Posterior vena cava (tissue), 2 donors: Measurements from ENCODE around the gene FAM174C. TPM values are rescaled to one million over a fixed set of nuclear protein-coding genes. Genes with fewer than 3 reads are reported as not detected.
A peak's percentile ranks its signal among the peaks of the same experiment; 100 is the strongest.

Source experiments
- DNase-seq: peaks from one replicate; pipeline ENCODE4 v3.0.0-alpha.2; 2020; ENCODE audit warnings: low spot score
- intact Hi-C, 2 donors: fragments of 100-400 bp; cut with DNase I; formaldehyde crosslinking; loops; one replicate each; pipeline versions ENCODE4 v1.14.1 to v1.14.2; 2022 to 2023
- total RNA-seq, 2 donors: library from RNA; stranded (reverse); fragmentation: NEBNext Ultra II Directional; extraction: Animal tissue kit (Norgen Biotek cat#: 25700); gene quantifications; one replicate each; pipeline ENCODE4 v1.2.1, GENCODE V29; 2021
- donor health status: DM: yes; HTN: yes; CAD: no.
- donor health status: DM: yes; HTN: yes; CAD: no.

The FAM174C gene
- total RNA-seq, 2 donors from 2014 or later = 25.2 to 27.2 TPM

DNA sequence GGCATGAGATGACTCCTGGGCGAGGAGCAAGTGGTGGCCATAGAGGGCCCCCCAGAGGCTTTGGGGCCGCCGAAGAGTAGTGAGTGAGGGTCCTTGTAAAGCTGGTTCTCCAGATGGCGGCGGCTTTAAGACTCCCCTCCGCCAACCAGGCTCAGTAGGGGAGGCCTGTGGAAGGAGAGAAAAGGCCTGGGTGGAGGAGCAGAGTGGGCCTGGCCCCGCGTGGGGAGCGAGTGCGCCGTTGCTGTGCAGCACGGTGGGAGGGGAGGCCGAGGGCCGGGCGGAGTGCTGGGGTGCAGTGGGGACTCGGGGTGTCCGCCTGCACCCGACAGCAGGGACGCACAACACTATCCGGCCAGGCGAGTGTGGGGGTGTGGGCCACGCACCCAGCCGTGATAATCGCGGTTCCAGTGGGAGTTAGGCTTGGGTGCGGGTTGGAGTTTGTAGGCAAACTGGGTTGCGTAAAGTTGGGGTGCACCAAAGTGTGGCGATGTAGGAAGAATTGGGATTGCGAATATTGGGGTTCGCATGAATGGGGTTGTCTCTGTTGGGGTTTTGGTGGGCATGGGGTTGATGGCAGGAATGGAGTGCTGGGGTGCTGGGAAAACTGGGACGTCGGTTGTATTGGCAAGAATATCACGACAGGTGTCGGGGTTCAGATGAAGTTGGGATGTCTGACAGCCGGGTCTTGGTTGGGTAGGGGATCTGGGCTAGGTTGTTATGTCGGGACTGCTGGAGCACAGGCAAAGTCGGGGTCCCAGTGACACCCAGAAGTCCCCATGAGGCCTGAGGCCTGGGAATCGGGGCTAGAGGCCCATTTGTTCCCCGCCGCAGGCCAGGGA, 6.9 kb upstream of the FAM174C start:
- intact Hi-C loops = no loop called here
- DNase-seq = peak; percentile 85

- intact Hi-C loops = no loop called here
- DNase-seq = peak; percentile 100
Observed at GRCh38 chr19:1269065-1269477, 6.3 kb upstream of the FAM174C start, which contains the start of gene CIRBP. CIRBP (plus strand) TSS chr19:1269332; CDS start chr19:1270934, 1,602 bp downstream.

- intact Hi-C loops = loop anchor here in 1 of 2 donors (10.0 kb wide), 1 partner anchor 115 kb away; the partner anchor contains the start of gene NDUFS7
- peak; percentile 97 for DNase-seq
Observed at GRCh38 chr19:1269478-1270212, 5.7 kb upstream of the FAM174C start.

- intact Hi-C loops = loop anchor here in 1 of 2 donors (10.0 kb wide), 1 partner anchor 114 kb away; the partner anchor contains the start of gene NDUFS7
- no peak for DNase-seq
Observed at GRCh38 chr19:1270213-1270853, 5.0 kb upstream of the FAM174C start.

GRCh38 chr19:1270854-1271527, 4.3 kb upstream of the FAM174C start:
- intact Hi-C loops = loop anchor here in 1 of 2 donors (10.0 kb wide), 1 partner anchor 114 kb away; the partner anchor contains the start of gene NDUFS7

GRCh38 chr19:1271528-1272422, 3.6 kb upstream of the FAM174C start:
- intact Hi-C loops = loop anchor here in 1 of 2 donors (10.0 kb wide), 1 partner anchor 113 kb away; the partner anchor contains the start of gene NDUFS7
- DNase-seq = no peak

More at GRCh38 chr19:1270854-1271527, 4.3 kb upstream of the FAM174C start:
- no peak for DNase-seq

DNA sequence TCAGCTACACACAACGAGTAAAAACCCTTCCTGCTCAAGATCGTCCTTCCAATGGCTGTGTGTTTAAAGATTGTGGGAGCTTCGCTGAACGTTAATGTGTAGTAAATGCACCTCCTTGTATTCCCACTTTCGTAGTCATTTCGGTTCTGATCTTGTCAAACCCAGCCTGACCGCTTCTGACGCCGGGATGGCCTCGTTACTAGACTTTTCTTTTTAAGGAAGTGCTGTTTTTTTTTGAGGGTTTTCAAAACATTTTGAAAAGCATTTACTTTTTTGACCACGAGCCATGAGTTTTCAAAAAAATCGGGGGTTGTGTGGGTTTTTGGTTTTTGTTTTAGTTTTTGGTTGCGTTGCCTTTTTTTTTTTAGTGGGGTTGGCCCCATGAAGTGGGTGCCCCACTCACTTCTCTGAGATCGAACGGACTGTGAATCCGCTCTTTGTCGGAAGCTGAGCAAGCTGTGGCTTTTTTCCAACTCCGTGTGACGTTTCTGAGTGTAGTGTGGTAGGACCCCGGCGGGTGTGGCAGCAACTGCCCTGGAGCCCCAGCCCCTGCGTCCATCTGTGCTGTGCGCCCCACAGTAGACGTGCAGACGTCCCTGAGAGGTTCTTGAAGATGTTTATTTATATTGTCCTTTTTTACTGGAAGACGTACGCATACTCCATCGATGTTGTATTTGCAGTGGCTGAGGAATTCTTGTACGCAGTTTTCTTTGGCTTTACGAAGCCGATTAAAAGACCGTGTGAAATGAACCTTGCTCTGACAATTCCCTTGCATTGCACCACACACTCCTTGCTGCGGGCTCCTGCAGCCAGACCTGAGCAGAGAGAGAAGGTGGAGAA, 2.7 kb upstream of the FAM174C start:
- intact Hi-C loops = loop anchor here in 1 of 2 donors (10.0 kb wide), 1 partner anchor 112 kb away; the partner anchor contains the start of gene NDUFS7
- no peak for DNase-seq

GRCh38 chr19:1273263-1274041, 1.9 kb upstream of the FAM174C start:
- DNase-seq = no peak
- intact Hi-C loops = loop anchor here in 1 of 2 donors (10.0 kb wide), 1 partner anchor 111 kb away; the partner anchor contains the start of gene NDUFS7

DNA sequence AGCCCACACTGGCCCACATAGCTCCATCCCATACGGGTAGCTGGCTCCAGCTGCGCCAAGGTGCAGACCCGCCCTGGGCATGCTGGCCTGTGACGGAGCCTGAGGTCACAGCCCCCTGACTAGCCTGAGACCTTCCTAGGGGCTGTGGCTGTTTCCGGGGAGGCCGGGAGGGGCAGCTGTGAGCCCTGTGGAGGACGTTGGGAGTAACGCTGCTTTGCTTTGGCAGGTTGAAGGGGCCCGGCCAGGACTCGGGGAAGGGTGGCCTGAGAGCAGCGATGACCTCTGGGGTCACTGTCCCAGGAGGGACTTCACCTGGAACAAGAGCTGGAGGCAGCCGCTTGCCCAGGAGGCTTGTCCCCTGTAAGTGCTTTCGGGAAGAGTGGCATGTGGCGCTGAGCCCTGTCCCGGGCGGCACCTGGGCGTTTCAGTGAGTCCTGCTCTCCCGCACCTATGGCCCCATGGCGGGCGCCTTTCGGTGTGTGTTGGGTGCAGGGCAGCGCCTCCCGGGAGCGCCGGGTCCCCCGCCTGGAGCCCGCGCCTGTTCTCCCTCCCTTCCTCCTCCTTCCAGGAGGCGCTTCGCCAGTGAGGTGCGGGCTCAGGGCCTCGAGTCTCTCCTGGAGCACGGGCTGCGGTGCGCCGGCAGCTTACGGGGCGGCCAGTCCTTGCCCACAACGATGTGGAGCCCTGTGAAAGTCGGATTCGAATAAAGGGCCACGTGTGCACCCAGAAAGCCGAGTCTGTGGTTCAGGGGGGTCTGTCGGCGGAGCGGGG, 1.1 kb upstream of the FAM174C start:
- intact Hi-C loops = loop anchor here in 1 of 2 donors (10.0 kb wide), 1 partner anchor 111 kb away; the partner anchor contains the start of gene NDUFS7
- DNase-seq = no peak

DNA sequence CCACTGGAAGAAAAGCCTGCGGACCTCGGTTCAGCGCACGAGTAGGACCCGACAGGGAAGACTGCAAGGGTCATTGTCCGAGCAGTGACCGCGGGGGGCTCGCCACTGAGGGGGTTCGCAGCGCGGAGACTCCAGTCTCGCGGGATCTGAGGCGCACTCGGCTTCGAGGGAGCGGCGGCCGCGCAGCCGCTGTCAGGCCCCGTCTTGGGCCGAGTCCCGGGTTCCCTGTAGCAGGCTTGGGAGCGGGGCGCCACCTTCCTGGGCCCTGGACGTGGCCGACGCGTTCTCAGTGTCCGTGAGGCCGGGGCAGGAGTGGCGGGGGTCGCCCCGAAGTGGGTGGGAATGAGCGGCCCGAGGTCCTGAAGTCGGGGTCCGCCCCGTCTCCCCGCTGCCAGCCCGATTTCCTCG, 474 bp upstream of the FAM174C start:
- intact Hi-C loops = loop anchor here in 1 of 2 donors (10.0 kb wide), 1 partner anchor 110 kb away; the partner anchor contains the start of gene NDUFS7
- peak; percentile 87 for DNase-seq

DNA sequence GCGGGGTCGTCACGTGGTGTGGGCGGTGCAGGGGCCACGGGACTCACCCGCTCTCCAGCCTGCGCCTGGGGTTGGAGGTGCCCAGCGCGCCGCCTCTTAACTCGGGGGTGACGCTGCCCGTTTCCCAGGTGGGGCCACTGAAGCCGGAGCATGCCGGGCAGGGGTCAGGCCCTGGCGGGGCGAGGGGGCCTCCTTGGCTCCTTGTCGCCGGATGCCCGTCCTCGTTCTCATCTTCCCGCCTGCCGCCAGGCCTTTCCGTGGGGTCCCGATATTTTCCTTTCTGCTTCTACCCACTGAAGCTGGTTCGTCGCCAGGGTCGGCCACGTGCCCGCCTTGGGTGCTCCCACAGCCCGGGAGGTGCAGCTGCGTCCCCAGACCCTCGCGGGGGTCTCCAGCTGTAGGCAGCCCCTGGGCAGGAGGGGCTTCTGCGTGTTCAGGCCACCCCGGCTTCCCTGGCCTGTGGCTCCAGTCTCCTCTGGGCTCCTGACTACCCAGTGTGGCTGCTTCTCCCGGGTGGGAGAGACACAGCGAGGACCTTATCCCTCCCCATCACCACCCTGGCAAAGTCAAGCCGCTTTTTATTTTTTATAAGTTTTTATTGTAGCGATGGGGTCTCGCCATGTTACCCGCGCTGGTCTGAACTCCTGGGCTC, 772 bp downstream of the FAM174C start:
- DNase-seq = no peak
- intact Hi-C loops = loop anchor here in 1 of 2 donors (10.0 kb wide), 1 partner anchor 109 kb away; the partner anchor contains the start of gene NDUFS7

DNA sequence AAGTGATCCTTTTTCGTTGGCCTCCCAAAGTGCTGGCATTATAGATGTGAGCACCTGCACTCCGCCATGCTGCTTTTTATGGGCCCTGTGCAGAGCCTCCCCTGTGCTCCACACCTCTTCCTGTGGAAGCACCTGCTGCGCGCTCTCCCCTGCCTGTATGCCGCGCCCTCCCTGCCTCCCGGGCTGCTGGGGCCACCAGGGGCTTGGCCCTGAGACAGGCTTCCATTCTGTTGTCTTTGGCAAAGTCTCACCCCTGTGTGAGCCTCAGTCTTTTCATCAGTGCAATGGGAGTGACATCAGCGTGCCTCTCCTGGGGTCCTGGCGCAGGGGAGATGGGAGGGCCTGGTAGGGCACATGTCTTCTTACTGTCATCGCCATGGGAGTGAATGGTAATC, 1.3 kb downstream of the FAM174C start:
- no peak for DNase-seq
- intact Hi-C loops = loop anchor here in 1 of 2 donors (10.0 kb wide), 1 partner anchor 108 kb away; the partner anchor contains the start of gene NDUFS7

DNA sequence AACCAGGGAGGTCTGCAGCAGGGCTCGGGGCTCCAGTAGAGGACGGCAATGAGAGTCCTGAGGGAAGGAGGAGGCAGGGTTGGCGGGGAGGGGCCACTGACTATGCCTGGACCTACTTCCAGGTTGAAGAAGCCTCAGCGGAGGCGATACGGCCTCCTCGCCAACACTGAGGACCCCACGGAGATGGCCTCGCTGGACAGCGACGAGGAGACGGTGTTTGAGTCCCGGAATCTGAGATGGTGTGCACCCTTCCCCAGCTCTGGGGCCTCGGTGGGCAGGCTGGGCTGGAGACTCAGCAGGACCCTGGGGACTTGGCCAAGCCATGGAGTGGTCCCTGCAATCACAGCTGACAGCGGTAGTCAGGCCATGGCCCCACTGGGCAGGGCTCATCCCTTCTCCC, 1.7 kb downstream of the FAM174C start:
- intact Hi-C loops = loop anchor here in 1 of 2 donors (10.0 kb wide), 1 partner anchor 108 kb away; the partner anchor contains the start of gene NDUFS7

GRCh38 chr19:1278074-1278473, 2.7 kb downstream of the FAM174C start:
- intact Hi-C loops = loop anchor here in 1 of 2 donors (10.0 kb wide), 1 partner anchor 107 kb away; the partner anchor contains the start of gene NDUFS7

More for the DNA sequence above, 1.7 kb downstream of the FAM174C start:
- DNase-seq = no peak

More at GRCh38 chr19:1278074-1278473, 2.7 kb downstream of the FAM174C start:
- DNase-seq = no peak
